ENCODE results near the gene SIPA1L2.

Gene SIPA1L2

GRCh38 chr1:232589812-232590743 lies 39.9 kb downstream of the SIPA1L2 start:
- no peak for DNase-seq

- no peak for DNase-seq
Measured at GRCh38 chr1:232589111-232589811, 40.7 kb downstream of the SIPA1L2 start.

GRCh38 chr1:232587141-232588008 lies 42.6 kb downstream of the SIPA1L2 start:
- DNase-seq = no peak

GRCh38 chr1:232586679-232587078 lies 43.3 kb downstream of the SIPA1L2 start:
- peak; percentile 84 for DNase-seq

- DNase-seq = no peak
Measured at GRCh38 chr1:232585486-232585885, 44.4 kb downstream of the SIPA1L2 start.

- DNase-seq = no peak
Measured at GRCh38 chr1:232581932-232582331, 48.0 kb downstream of the SIPA1L2 start.

Measured in NCI-H2029 treated with DMSO at 0.1 percent for 48 hours (cell line).